Measurements from ENCODE around the gene CDON.

Gene CDON

DNA sequence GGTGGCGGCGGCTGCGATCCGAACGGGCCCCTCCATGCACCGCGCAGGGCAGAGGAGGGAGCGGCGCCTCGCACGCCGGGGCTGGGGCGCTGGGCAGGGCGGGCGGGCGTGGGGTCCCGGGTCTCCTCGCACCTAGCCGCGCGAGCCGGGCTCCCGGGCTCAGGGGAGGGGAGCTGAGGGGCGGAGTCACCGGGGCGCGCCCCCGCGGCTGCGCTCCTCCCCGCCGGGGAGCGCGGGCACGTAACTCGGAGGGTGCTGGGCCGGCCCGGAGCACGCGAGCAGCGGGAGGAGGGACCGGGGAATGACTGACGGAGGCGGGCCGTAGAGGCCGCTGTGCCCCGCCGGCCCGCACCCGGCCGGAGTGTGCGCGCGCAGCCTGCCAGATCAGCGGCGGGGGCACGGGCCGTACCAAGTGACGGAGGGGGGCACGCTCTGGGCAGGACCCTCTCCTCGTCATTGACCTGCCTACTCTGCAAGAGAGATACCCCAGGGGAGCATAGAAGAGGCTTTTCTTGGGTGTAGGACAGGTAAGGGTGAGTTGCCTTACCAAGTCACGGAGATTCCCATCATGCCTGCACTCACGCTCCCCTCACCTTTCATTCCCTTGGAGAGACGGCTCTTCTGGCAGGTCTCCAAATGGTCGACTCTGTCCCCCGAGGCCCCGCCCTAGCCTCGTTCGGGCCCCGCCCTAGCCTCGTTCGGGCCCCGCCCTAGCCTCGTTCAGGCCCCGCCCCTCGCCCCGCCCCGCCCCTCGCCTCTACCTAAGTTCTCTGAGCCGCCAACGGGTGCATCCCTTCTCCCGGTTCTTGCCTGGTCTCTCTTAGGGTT is at the start of gene CDON:
Gene CDON (minus strand): TSS at position 188 of the 828 bp plus-strand sequence. CDS start 39,390 bp downstream, outside the sequence.
- DNase-seq = peak; percentile 89 to 90

DNA sequence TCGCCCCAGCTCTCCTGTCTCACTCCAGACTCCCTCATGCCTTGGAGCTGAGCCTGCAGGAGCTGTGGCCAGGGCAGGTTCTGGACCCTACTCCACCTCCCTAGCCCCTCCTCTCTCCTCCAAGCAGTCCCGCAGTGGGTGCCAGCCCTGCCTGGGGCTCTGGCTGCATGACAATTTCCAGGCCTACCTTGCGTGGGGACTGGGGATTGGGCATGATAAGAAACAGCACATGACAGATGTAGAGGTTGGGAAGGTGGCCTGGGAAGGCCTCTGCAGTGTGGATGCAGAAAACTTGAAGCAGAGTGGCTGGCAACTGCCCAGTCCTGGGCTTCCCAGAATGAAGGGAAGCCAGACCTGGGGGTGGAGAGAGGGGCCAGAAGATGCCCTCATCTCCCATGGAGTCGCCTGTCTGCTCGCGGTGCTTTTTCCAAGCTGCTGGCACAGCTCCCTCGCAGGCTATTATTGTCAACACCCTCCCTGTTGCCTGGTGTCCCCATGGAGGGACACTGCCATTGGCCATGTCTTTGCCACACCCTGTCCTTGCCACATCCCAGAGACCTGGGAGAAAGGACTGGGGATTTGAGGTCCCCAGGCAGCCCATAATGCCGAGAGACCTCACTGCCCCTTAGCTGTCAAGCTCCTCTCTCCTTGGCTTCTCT is 48.9 kb upstream of the CDON start:
- DNase-seq = no peak

DNA sequence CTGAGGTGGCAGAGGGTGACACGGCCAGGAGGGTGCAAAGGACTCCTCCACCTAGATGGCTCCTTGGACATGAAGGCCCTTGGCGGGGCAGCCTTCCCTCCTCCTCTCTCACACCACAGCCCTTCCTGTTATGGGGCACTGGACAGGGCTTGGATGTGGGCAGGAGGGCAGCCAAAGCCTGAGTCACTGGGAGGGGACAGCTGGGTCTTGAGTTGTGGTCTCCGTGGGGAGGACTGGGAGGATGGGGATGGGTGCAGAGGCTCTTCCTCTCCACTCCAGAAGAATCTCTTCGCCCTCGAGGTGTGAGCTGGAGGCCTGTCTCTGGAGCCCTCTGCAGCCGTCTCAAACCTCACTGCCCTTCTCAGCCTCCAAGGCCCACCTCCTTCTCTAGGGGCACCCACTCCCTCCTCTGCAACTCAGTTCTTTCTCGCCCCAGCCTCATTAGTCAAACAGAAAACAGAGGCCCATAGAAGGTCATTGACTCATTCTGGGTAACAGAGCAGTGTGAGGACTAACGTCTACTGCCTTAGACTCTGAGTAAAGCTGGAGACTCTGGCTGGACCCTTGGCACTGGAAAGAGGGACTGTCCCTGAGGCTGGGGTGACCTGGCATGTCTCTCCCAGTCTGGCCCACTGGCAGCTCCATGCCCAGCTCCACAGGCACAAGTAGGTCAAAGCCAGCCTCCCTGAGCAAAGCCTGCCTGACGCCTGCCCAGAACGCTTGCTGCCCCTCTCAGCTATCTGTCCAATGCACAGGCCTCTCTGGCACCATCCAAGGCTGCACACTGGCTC is 47.5 kb upstream of the CDON start:
- peak; percentile 1 to 5 for DNase-seq

DNA sequence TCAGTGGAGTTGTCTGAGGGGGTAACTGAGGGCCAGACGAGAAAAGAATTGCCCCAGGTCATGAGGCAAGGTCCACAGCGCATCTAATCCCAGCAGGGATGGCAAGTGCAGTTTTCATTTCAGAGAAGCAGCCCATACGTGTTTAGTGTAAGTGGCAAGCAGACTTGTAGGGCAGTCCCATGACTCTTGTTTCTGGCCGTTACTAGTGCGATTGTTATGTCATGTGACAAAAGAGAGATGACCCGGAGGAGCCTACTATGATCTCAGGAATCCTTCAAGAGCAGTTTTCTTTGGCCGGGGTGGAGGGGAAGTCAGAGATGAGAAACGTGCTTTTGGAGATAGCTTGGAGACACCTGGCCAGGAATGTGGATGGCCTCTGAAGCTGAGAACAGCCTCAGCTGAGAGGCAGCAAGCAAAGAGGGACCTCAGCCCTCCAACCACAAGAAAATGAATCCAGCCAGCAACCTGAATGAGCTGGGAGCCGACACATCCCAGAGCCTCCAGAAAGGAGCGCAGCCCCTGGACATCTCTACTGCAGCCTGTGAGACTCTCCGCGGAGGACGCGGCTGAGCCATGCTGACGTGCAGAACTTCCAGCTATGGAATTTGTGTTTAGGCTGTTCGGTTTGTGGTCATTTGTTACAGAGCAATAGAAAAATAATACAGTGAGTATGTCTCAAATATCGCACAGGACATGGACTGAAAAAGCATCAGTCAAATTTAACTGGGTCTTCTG is 44.1 kb upstream of the CDON start:
- no peak for DNase-seq

- no peak for DNase-seq
Measured at GRCh38 chr11:126105748-126106080, 43.0 kb upstream of the CDON start.

DNA sequence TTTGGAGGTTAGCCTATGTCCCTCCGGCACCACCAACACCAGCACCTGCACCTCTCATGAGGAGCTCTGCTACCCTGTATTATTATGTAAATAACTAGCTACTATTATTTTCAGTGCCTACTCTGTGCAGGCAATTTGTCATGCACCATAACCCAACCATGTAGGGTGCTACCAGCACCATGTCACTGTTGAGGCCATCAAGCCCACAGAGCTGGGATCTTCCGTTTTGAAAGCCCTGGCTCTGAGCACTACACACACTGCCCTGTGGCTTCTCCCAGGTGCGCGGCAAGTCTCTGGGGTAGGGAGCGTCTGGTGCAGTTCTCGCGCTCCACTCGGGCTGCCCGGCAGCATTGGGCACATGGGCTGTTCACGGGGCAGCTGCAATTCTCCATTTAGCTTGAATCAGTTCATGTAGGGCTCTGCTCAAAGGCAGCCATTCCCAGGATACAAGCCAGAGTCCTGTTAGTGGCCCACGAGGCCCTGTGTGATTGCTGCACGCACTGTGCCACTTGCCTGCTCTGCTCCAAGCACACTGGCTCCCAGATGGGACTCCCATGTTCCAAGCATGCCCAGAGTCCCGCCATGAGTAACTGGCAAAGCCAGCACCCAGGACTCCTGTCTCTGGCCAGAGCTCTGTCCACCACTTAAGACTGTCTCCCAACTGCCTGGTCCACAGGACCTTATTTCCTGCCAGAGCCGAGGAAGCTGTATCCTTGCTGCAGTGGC is 42.5 kb upstream of the CDON start:
- no peak for DNase-seq

GRCh38 chr11:126104420-126104819 is 41.8 kb upstream of the CDON start:
- DNase-seq = no peak

DNA sequence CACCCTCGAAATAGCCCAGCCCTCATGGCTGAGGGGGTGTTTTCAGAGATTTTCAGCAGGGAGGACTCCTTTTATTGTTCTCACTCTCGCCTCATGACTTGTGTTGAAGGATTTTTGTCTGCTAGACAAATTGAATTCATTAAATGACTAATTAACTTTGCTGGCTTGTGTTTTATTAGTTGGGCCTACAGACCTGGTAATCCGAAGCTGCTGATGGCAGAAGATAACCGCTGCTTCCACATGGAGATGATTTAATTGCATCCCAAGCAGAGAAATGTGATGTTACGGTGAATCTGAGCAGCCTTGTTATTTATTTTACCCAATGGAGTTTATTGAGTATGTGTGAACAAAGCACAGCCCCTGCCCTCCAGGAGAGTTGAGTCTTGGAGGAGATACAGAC is 40.5 kb upstream of the CDON start:
- no peak for DNase-seq

DNA sequence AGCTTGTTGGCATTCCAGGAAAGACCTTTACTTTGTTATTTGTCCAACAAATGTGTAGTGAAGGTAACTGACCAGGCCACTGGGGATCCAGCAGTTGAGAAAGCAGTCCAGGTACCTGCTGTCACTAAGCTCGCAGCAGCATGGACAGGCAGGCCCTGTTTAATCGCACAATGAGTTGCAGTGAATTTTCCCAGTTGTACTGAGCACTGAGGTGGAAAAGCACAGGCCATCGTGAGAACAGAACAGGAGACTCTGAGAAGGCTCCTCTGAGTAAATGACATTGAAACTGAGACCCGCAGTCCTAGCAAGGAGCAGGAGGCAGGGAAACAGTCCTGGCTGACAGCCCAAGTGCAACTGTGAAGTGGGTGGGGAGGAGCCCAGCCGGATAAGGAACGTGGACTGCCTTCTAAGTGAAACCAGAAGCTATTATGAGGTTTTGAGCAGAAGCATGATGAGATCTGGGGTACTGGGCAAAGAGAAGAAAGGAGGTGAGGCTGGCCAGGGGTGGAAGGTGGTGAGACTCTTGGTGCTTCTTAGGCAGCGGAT is 39.8 kb upstream of the CDON start:
- DNase-seq = no peak

GRCh38 chr11:126101930-126102283 is 39.2 kb upstream of the CDON start:
- no peak for DNase-seq

GRCh38 chr11:126101251-126101929 is 38.7 kb upstream of the CDON start:
- no peak for DNase-seq

DNA sequence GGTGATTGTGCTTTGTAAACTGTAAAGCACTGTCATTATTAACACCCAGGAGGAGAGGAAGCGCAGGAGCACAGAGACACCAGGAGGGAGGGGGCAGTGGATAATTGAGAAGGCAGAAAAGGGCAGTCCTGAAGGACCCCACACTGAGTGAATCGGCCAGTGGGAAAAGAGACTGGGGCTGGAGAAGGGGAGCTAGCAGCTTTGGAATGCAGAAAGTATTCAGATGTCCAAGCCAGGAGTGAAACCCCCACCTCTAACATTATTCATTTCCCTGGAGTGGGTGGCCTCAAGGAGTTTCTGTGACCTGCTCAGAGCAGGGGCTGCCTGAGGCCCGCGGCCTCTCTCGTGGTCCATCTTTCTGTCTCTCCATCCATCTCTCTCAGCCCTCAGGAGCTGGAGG is 38.0 kb upstream of the CDON start:
- no peak for DNase-seq

DNA sequence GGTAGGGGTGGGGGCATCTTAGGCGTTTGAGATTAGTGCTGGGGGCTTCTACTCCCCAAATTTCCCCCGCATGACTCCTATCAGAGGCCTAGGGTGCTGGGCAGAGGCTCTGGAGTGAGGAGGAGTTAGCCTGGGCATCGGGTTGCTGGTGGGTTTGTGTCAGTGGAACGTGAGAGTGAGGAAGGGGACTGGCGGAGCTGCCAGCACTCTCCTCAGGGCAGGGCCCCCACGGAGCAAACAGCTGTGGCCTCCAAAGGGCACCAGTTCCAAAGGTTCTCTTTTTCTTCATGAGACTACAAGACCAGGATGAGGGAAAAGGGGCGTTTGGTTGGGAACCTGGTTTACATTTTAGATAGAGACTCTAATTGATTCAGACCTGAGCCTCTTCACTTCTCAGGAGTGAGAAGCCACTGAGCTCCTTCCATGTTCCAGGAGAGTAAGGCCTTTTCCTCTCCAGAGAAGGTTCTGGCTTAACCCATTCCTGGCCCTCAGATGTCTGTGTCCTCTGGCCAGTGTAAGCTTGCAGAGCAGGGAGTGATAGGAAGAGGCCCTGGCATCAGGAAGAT is 35.6 kb upstream of the CDON start:
- DNase-seq = no peak

DNA sequence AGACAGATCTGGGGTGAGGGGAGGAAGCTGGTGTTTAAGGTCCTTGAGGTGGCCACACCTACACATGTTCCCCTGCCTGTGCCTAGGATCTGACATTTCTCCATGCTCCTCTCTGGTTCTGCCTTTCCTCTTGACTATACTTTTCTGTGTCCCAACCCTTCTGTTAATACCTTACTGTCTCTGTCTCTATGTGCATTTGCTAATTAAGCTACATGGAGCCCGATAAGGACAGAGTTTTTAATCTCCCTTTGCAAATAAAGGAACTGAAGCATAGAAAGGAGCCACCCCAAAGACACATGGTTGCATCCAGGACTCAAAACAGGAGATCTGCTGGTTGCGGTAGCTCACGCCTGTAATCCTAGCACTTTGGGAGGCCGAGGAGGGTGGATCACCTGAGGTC is 33.1 kb upstream of the CDON start:
- DNase-seq = no peak

- no peak for DNase-seq
Measured at GRCh38 chr11:126090452-126090851, 27.8 kb upstream of the CDON start.

DNA sequence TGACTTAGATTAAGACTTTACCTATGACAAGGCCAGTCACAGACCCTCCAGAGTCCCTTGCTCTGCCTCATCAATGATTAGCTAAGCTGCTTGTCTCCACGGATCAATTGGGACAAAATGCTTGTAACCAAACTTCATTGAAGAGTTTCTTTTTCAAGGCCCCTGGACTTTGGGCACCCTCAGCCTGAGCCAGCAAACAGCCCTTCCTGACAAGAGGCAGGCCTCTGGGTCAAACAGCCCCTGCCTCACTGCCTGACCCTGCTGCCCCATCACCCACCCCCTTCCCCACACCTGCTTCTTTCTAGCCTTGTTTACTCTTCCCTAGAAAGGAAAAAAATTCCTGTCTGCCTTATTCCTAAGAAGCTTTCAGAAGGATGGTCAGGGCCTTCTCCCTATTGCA is 26.3 kb upstream of the CDON start:
- DNase-seq = no peak

- DNase-seq = no peak
Measured at GRCh38 chr11:126086248-126086647, 23.6 kb upstream of the CDON start.

- DNase-seq = peak in 1 of 2 experiments; percentile 1
Measured at GRCh38 chr11:126084608-126084912, 21.9 kb upstream of the CDON start.

DNA sequence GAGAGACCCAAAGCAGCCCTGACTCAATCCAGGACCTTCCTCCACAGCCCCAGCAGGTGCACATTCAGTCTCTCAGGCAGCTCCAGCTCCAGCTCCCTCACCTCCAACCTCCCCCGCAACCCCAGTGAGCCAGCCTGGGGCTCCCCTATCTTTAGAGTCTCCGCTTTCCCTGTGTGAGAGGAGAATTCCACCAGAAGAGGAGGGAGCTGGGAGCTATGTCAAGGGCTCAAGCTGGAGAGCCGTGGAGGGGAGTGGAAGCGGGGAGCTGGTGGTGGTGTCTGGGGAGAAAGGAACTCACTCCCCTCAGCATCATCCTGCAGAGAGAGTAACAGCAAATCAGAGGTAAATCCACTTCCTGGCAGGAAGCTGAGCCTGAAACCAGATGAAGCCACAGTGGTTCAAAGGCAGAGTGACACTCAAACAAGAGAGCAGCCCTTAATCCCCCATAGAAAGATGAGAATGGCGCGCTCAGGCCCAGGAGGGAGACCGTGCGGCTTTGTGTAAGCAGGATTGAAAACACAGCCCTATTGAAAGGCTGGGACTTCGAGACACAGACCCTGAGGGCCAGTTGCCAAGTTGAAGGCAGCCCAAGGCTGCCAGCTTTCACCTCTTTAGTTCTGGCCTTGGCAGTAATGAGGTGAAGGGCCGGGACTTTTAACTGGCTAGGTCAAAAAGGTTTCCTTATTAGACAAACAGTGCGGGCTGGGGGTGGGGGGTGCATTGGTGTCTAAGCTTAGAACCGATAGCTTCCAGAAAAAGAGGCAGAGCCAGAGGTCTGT is 21.4 kb upstream of the CDON start:
- peak; percentile 23 to 28 for DNase-seq

Measured in activated CD4-positive, alpha-beta T cell treated with anti-CD3 and anti-CD28 coated beads, Interleukin-2, amount 50 U/mL, for 48 hours (primary cell).